K562 (cell line): ENCODE measurements around the gene ALOX12B. TPM values are rescaled to one million over a fixed set of nuclear protein-coding genes. Genes with fewer than 3 reads are reported as not detected.

ENCODE experiments used
- DDX20 ChIP-seq: fragments of 450-650 bp; IDR thresholded peaks from 2 replicates; pipeline ENCODE4 v1.6.1; 2016; ENCODE audit warnings: missing genetic modification characterization, low read depth, mild to moderate bottlenecking, missing compliant biosample characterization, moderate library complexity
- NCOA1 ChIP-seq: fragments of 450-650 bp; IDR thresholded peaks from 2 replicates; pipeline ENCODE4 v1.6.1; 2016; ENCODE audit warnings: low read depth
- NFIX ChIP-seq: fragments of 250-450 bp; sonication (Bioruptor Pico); IDR thresholded peaks from 2 replicates; pipeline ENCODE4 v1.4.0; 2020; ENCODE audit warnings: low read depth, mild to moderate bottlenecking, moderate library complexity
- SMAD4 ChIP-seq: fragments of 250-450 bp; sonication (Bioruptor Pico); conservative IDR thresholded peaks from 2 replicates; pipeline ENCODE4 v1.8.0; 2021; ENCODE audit warnings: inconsistent platforms, mild to moderate bottlenecking, moderate library complexity
- XRCC5 ChIP-seq: fragments of 200-400 bp; formaldehyde crosslinking; IDR thresholded peaks from 2 replicates; pipeline ENCODE4 v1.6.1; 2017; ENCODE audit warnings: low read depth, mild to moderate bottlenecking, low read length
- ZFP36 ChIP-seq: fragments of 150-350 bp; IDR thresholded peaks from 2 replicates; pipeline ENCODE4 v1.6.1; 2018; ENCODE audit warnings: low read length, low read depth; ENCODE audit not compliant: partially characterized antibody
- ZNF124 ChIP-seq: sonication (generic); formaldehyde crosslinking; IDR thresholded peaks from 2 replicates; pipeline ENCODE4 v1.8.1; 2022; ENCODE audit warnings: missing genetic modification reagents
- ZNF766 ChIP-seq: fragments of 200-800 bp; sonication (Bioruptor generic); conservative IDR thresholded peaks from 2 replicates; pipeline ENCODE4 v1.6.1; 2016; ENCODE audit warnings: missing genetic modification characterization, missing compliant biosample characterization
- ZNF778 ChIP-seq: fragments of 450-650 bp; formaldehyde crosslinking; IDR thresholded peaks from 2 replicates; pipeline ENCODE4 v1.4.0; 2020; ENCODE audit warnings: mild to moderate bottlenecking, moderate library complexity
- polyA plus RNA-seq, 8 experiments: library from polyadenylated mRNA; depleted of rRNA in 4 of 8; stranded (reverse) in 5 of 8; unstranded in 3 of 8; fragments of >200 nt; fragmentation: Nextera tagmentation in 2 of 8; fragmentation: Illumina TruSeq in 1 of 8; extraction: Ambion mirVana in 2 of 8; extraction: Trizol in 1 of 8; gene quantifications; 2 replicates each; pipeline versions ENCODE4 v1.2.1 to v1.2.3, GENCODE V29; 2011 to 2014; ENCODE audit warnings: inconsistent platforms in 1 of 8, missing spikeins in 1 of 8
- total RNA-seq, 7 experiments: library from RNA; depleted of rRNA in 6 of 7; stranded (reverse); fragments of >200 nt in 6 of 7; fragmentation: Illumina TruSeq in 2 of 7; extraction: Trizol in 2 of 7; gene quantifications; 2 replicates each; pipeline versions ENCODE4 v1.2.1 to v1.2.3, GENCODE V29; 2011 to 2021; ENCODE audit warnings: low replicate concordance in 1 of 7
- TF ChIP-seq, protein P1 (sequence below): fragments of 450-650 bp; formaldehyde crosslinking; IDR thresholded peaks from 2 replicates; pipeline ENCODE4 v1.4.0; 2020; ENCODE audit warnings: mild to moderate bottlenecking, mixed read lengths
- TF ChIP-seq, protein P2 (sequence below), 2 experiments: fragments of 250-450 bp in 1 of 2; fragments of 450-650 bp in 1 of 2; sonication (Bioruptor Pico) in 1 of 2; IDR thresholded peaks; 2 replicates each; pipeline versions ENCODE4 v1.6.1 to v1.8.0; 2016 to 2021; ENCODE audit warnings: mild to moderate bottlenecking in 2 of 2, moderate library complexity in 2 of 2, missing compliant biosample characterization in 1 of 2, missing genetic modification characterization in 1 of 2
- TF ChIP-seq, protein P3 (sequence below): sonication (generic); formaldehyde crosslinking; IDR thresholded peaks from 2 replicates; pipeline ENCODE4 v1.8.0; 2023; ENCODE audit warnings: mild to moderate bottlenecking, missing genetic modification reagents

Gene ALOX12B
- total and polyA plus RNA-seq, 9 of the 15 experiments (the other 6 are each of a cell fraction or from before 2014, with no cell fraction given): not detected

DNA sequence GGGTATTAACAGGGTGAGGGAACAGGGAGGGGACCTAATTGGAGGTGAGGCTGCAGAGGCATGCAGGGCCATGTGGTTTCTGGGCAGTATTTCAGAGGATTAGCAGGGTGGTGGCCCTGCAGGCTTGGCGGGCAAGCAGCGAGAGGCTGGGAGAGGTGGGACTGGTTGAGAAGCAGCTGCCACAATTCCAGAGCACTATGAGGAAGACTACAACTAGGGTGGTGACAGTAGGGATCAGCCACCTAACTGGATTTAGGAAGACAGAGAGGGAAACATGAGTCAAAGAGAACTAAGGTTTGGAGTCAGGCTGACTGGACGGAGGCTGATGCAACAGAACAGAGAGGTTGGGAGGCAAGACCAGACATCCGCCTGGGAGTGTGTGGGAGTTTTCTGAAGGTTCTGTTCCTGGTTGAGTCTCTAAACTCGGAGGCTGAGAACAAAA lies 18.5 kb upstream of the ALOX12B start (continued):
- TF ChIP-seq SMAD4 (CRISPR knock-in tag) (peak; percentile 87), ZNF778 (CRISPR knock-in tag) (no peak), ZNF124 (CRISPR knock-in tag) (no peak), ZNF766 (no peak), NCOA1 (no peak), DDX20 (tag) (no peak), NFIX (CRISPR knock-in tag) (no peak), XRCC5 (no peak), ZFP36 (peak; percentile 56)
- TF ChIP-seq, protein P1, sequence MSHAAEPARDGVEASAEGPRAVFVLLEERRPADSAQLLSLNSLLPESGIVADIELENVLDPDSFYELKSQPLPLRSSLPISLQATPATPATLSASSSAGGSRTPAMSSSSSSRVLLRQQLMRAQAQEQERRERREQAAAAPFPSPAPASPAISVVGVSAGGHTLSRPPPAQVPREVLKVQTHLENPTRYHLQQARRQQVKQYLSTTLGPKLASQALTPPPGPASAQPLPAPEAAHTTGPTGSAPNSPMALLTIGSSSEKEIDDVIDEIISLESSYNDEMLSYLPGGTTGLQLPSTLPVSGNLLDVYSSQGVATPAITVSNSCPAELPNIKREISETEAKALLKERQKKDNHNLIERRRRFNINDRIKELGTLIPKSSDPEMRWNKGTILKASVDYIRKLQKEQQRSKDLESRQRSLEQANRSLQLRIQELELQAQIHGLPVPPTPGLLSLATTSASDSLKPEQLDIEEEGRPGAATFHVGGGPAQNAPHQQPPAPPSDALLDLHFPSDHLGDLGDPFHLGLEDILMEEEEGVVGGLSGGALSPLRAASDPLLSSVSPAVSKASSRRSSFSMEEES (CRISPR knock-in tag): no peak
- TF ChIP-seq, protein P2, sequence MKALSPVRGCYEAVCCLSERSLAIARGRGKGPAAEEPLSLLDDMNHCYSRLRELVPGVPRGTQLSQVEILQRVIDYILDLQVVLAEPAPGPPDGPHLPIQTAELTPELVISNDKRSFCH (CRISPR knock-in tag; IDR thresholded peaks at IDR 0.05): no peak
- TF ChIP-seq, protein P2 (tag; IDR thresholded peaks at IDR 0.05): no peak
- TF ChIP-seq, protein P3, sequence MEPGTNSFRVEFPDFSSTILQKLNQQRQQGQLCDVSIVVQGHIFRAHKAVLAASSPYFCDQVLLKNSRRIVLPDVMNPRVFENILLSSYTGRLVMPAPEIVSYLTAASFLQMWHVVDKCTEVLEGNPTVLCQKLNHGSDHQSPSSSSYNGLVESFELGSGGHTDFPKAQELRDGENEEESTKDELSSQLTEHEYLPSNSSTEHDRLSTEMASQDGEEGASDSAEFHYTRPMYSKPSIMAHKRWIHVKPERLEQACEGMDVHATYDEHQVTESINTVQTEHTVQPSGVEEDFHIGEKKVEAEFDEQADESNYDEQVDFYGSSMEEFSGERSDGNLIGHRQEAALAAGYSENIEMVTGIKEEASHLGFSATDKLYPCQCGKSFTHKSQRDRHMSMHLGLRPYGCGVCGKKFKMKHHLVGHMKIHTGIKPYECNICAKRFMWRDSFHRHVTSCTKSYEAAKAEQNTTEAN (CRISPR knock-in tag): no peak
- TF ChIP-seq, all 486 proteins: peak for 28
